GM12878 (cell line): ENCODE data around the gene CLEC18B.
"Not testable (repeated sequence)": the region's sequence is repeated elsewhere in the genome, so short reads cannot be mapped to it uniquely, and the experiment has no call there.

Experiments used
- ATF7 ChIP-seq: fragments of 450-650 bp; IDR thresholded peaks from 2 replicates; pipeline ENCODE4 v1.6.1; 2016; ENCODE audit warnings: low read depth, mild to moderate bottlenecking
- BHLHE40 ChIP-seq, 2 experiments: fragments of 450-650 bp in 1 of 2; IDR thresholded peaks; 2 replicates each; pipeline ENCODE4 v1.6.1; 2011 to 2017; ENCODE audit warnings: low read depth in 2 of 2, borderline replicate concordance in 1 of 2, improper control_type of control experiment in 1 of 2, low read length in 1 of 2, mild to moderate bottlenecking in 1 of 2
- FOXK2 ChIP-seq: fragments of 450-650 bp; IDR thresholded peaks from 2 replicates; pipeline ENCODE4 v1.6.1; 2017; ENCODE audit warnings: mild to moderate bottlenecking, moderate library complexity
- HDAC6 ChIP-seq: fragments of 200-600 bp; sonication (generic); IDR thresholded peaks from one replicate; pipeline ENCODE4 v1.8.0; 2017; ENCODE audit warnings: antibody characterized with exemption; ENCODE audit not compliant: unreplicated experiment
- IKZF2 ChIP-seq, 2 experiments: fragments of 450-650 bp; IDR thresholded peaks; 2 replicates each; pipeline ENCODE4 v1.6.1; 2017; ENCODE audit warnings: mild to moderate bottlenecking in 2 of 2, moderate library complexity in 2 of 2
- SMAD1 ChIP-seq: fragments of 450-650 bp; IDR thresholded peaks from 2 replicates; pipeline ENCODE4 v1.6.1; 2018; ENCODE audit warnings: mild to moderate bottlenecking, low read depth; ENCODE audit not compliant: partially characterized antibody
- TCF7 ChIP-seq: IDR thresholded peaks from 2 replicates; pipeline ENCODE4 v1.6.1; 2014; ENCODE audit warnings: antibody characterized with exemption, borderline replicate concordance
- ZNF207 ChIP-seq: fragments of 450-650 bp; IDR thresholded peaks from 2 replicates; pipeline ENCODE4 v1.6.1; 2014; ENCODE audit warnings: antibody characterized with exemption, mild to moderate bottlenecking, borderline replicate concordance
- TF ChIP-seq, protein P1 (sequence below): fragments of 150-350 bp; IDR thresholded peaks from 2 replicates; pipeline ENCODE4 v1.6.1; 2016; ENCODE audit warnings: low read depth, low read length
- TF ChIP-seq, protein P2 (sequence below), 3 experiments: IDR thresholded peaks in 2 of 3; conservative IDR thresholded peaks in 1 of 3; 2 replicates each; pipeline ENCODE4 v1.5.1; 2011; ENCODE audit warnings: low read depth in 3 of 3, low read length in 3 of 3, mild to moderate bottlenecking in 3 of 3, control low read depth in 2 of 3, moderate library complexity in 2 of 3, inconsistent platforms in 1 of 3, mixed read lengths in 1 of 3; ENCODE audit not compliant: control insufficient read depth in 2 of 3, insufficient read depth in 1 of 3; ENCODE audit errors: extremely low read depth in 1 of 3
- TF ChIP-seq, protein P3 (sequence below): IDR thresholded peaks from 2 replicates; pipeline ENCODE4 v1.6.1; 2011; ENCODE audit warnings: low read depth, low read length, improper control_type of control experiment, borderline replicate concordance
- TF ChIP-seq, protein P4 (sequence below): IDR thresholded peaks from 2 replicates; pipeline ENCODE4 v1.6.1; 2012; ENCODE audit warnings: low read depth, low read length, improper control_type of control experiment
- TF ChIP-seq, protein P5 (sequence below): fragments of 450-650 bp; IDR thresholded peaks from 2 replicates; pipeline ENCODE4 v1.6.1; 2017; ENCODE audit warnings: antibody characterized with exemption, mild to moderate bottlenecking, moderate library complexity

DNA sequence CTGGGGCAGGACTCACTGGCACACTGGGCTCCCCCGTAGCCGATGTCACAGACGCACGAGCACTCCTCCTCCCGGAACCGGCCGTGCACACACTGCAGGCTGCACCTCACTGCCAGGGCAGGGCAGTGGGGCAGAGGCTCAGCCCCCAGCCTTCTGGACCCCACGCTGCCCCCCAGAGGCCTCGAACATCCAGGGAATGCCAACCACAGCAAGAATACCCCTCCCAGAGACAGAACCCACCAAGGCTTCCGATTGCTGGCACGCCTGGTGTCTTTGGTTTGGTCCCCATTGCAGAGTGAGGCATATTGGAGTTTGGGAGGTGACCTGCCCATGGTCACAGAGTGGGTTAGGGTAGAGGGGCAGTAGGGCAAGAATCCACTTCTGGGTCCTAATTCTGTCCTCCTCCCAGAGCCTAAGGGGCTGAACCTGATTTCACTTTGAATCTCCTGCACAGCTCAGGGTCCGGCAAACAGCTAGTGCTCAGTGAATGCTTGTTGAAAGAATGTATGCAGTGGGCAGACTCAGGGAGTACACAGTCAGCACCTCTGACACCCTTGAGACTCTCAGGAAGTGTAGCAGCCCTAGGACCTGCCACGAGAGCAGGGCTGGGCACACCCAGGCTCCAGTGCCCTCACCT, 9.0 kb downstream of the CLEC18B start:
- TF ChIP-seq TCF7; SMAD1; ATF7; BHLHE40 (IDR thresholded peaks at IDR 0.05; ENCODE audit: borderline replicate concordance in 1 of 2, low read depth in 2 of 2, low read length in 1 of 2); HDAC6; IKZF2 (IDR thresholded peaks at IDR 0.05); FOXK2; ZNF207: not testable (repeated sequence)
- TF ChIP-seq, protein P1, sequence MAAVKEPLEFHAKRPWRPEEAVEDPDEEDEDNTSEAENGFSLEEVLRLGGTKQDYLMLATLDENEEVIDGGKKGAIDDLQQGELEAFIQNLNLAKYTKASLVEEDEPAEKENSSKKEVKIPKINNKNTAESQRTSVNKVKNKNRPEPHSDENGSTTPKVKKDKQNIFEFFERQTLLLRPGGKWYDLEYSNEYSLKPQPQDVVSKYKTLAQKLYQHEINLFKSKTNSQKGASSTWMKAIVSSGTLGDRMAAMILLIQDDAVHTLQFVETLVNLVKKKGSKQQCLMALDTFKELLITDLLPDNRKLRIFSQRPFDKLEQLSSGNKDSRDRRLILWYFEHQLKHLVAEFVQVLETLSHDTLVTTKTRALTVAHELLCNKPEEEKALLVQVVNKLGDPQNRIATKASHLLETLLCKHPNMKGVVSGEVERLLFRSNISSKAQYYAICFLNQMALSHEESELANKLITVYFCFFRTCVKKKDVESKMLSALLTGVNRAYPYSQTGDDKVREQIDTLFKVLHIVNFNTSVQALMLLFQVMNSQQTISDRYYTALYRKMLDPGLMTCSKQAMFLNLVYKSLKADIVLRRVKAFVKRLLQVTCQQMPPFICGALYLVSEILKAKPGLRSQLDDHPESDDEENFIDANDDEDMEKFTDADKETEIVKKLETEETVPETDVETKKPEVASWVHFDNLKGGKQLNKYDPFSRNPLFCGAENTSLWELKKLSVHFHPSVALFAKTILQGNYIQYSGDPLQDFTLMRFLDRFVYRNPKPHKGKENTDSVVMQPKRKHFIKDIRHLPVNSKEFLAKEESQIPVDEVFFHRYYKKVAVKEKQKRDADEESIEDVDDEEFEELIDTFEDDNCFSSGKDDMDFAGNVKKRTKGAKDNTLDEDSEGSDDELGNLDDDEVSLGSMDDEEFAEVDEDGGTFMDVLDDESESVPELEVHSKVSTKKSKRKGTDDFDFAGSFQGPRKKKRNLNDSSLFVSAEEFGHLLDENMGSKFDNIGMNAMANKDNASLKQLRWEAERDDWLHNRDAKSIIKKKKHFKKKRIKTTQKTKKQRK = not testable (repeated sequence)
- TF ChIP-seq, protein P2, sequence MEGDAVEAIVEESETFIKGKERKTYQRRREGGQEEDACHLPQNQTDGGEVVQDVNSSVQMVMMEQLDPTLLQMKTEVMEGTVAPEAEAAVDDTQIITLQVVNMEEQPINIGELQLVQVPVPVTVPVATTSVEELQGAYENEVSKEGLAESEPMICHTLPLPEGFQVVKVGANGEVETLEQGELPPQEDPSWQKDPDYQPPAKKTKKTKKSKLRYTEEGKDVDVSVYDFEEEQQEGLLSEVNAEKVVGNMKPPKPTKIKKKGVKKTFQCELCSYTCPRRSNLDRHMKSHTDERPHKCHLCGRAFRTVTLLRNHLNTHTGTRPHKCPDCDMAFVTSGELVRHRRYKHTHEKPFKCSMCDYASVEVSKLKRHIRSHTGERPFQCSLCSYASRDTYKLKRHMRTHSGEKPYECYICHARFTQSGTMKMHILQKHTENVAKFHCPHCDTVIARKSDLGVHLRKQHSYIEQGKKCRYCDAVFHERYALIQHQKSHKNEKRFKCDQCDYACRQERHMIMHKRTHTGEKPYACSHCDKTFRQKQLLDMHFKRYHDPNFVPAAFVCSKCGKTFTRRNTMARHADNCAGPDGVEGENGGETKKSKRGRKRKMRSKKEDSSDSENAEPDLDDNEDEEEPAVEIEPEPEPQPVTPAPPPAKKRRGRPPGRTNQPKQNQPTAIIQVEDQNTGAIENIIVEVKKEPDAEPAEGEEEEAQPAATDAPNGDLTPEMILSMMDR (IDR thresholded peaks at IDR 0.05 in 2 of 3, conservative IDR thresholded peaks at IDR 0.05 in 1 of 3; ENCODE audit: control insufficient read depth in 2 of 3, extremely low read depth in 1 of 3, insufficient read depth in 1 of 3, low read depth in 3 of 3, low read length in 3 of 3) = not testable (repeated sequence)
- TF ChIP-seq, protein P3, sequence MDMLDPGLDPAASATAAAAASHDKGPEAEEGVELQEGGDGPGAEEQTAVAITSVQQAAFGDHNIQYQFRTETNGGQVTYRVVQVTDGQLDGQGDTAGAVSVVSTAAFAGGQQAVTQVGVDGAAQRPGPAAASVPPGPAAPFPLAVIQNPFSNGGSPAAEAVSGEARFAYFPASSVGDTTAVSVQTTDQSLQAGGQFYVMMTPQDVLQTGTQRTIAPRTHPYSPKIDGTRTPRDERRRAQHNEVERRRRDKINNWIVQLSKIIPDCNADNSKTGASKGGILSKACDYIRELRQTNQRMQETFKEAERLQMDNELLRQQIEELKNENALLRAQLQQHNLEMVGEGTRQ = not testable (repeated sequence)
- TF ChIP-seq, protein P4, sequence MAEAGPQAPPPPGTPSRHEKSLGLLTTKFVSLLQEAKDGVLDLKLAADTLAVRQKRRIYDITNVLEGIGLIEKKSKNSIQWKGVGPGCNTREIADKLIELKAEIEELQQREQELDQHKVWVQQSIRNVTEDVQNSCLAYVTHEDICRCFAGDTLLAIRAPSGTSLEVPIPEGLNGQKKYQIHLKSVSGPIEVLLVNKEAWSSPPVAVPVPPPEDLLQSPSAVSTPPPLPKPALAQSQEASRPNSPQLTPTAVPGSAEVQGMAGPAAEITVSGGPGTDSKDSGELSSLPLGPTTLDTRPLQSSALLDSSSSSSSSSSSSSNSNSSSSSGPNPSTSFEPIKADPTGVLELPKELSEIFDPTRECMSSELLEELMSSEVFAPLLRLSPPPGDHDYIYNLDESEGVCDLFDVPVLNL = not testable (repeated sequence)
- TF ChIP-seq, protein P5, sequence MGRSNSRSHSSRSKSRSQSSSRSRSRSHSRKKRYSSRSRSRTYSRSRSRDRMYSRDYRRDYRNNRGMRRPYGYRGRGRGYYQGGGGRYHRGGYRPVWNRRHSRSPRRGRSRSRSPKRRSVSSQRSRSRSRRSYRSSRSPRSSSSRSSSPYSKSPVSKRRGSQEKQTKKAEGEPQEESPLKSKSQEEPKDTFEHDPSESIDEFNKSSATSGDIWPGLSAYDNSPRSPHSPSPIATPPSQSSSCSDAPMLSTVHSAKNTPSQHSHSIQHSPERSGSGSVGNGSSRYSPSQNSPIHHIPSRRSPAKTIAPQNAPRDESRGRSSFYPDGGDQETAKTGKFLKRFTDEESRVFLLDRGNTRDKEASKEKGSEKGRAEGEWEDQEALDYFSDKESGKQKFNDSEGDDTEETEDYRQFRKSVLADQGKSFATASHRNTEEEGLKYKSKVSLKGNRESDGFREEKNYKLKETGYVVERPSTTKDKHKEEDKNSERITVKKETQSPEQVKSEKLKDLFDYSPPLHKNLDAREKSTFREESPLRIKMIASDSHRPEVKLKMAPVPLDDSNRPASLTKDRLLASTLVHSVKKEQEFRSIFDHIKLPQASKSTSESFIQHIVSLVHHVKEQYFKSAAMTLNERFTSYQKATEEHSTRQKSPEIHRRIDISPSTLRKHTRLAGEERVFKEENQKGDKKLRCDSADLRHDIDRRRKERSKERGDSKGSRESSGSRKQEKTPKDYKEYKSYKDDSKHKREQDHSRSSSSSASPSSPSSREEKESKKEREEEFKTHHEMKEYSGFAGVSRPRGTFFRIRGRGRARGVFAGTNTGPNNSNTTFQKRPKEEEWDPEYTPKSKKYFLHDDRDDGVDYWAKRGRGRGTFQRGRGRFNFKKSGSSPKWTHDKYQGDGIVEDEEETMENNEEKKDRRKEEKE = not testable (repeated sequence)
